Activated naive CD8-positive, alpha-beta T cell treated with anti-CD3 and anti-CD28 coated beads, Interleukin-2, amount 10 ng/mL, durations not matched to agents 7 days and 5 days (primary cell): Measurements from ENCODE around the gene PINLYP. TPM values are rescaled to one million over a fixed set of nuclear protein-coding genes. Genes with fewer than 3 reads are reported as not detected.

ENCODE experiments used
- ATAC-seq: fragments of 150-1000 bp; cut with Tn5 transposase; one replicate; pipeline ENCODE4 v1.10.0; 2021; ENCODE audit warnings: low read depth, moderate library complexity
- POLR2A ChIA-PET: fragments of 350-600 bp; sonication (Branson Sonifier 250); formaldehyde crosslinking; loops from one replicate; lab custom pipeline; 2021; ENCODE audit warnings: antibody characterized with exemption; lab: Charles Lee
- DNase-seq: peaks from one replicate; pipeline ENCODE4 v3.0.0; 2021
- H3K27ac Mint-ChIP-seq: one replicate; pipeline ENCODE4 v1.8.0; 2022; ENCODE audit warnings: mild to moderate bottlenecking, mixed read lengths
- H3K27me3 Mint-ChIP-seq: one replicate; pipeline ENCODE4 v1.8.0; 2022; ENCODE audit warnings: mild to moderate bottlenecking, moderate library complexity, mixed read lengths
- H3K36me3 Mint-ChIP-seq: one replicate; pipeline ENCODE4 v1.8.0; 2021; ENCODE audit warnings: mild to moderate bottlenecking, mixed read lengths
- H3K4me1 Mint-ChIP-seq: one replicate; pipeline ENCODE4 v1.8.0; 2021; ENCODE audit warnings: mixed read lengths
- H3K4me3 Mint-ChIP-seq: one replicate; pipeline ENCODE4 v1.8.0; 2022; ENCODE audit warnings: mild to moderate bottlenecking, moderate library complexity, mixed read lengths
- H3K9me3 Mint-ChIP-seq: one replicate; pipeline ENCODE4 v1.8.0; 2021; ENCODE audit warnings: mixed read lengths
- total RNA-seq, 2 experiments: library from RNA; stranded (reverse); gene quantifications; one replicate each; pipeline ENCODE4 v1.2.3, GENCODE V29; 2021

PINLYP gene
- total RNA-seq, 2 experiments from 2014 or later: 11.7 to 15.6 TPM

DNA sequence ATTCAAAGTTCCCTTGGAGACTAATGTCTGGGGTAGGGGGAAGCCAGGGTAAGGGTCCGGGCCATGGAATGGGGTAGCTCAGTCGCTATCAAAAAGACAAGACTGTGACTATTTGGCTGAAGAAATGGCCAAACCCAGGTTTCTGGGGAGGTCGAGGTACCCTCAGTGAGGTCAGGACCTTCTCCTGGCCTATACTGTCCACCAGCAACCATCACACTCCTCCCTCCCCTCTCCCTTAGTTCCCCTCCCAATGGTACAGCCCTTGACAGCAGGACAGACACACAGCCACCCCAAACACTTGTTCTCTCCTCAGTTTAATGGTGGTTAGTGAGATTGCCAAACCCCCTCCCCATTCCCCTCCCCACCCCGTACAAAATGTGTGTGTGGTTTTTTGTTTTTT, 46.5 kb downstream of the PINLYP start:
- ATAC-seq (no peak), DNase-seq (no peak)
- Mint-ChIP-seq H3K27ac (no peak overlapping the region), H3K9me3 (no peaks in the 10 kb centered on the region), H3K4me3 (no peak overlapping the region), H3K27me3 (peaks cover 8% of the 10 kb centered on the region), H3K4me1 (peaks cover 18% of the 10 kb centered on the region), H3K36me3 (peaks cover 2% of the 10 kb centered on the region)
- POLR2A ChIA-PET: no interaction called here

DNA sequence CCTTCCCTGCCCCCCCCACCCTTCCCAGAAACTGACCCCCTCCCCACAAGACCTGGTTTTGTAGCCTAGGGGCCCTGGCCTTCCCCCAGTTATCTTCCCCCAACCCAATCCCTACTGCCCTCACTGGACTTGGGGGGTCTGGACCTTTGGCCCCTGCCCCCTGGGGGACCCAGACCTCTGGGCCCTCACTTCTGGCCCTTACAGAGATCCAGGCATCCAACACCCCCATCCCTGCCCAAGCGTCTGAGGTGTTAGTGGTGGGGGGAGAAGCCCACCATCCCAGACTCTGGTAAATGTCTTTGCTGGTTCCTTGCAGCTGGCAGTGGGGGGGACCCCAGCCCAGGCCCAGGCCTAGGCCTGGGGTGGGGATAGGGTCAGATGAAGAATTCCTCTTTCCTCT, 47.4 kb downstream of the PINLYP start:
- POLR2A ChIA-PET: interaction anchor here (0.6 kb wide), 1 partner anchor 7 kb away, joined by 3 read pairs; no protein-coding TSS in a partner anchor
- DNase-seq (no peak), ATAC-seq (no peak)
- Mint-ChIP-seq H3K36me3 (peaks cover 2% of the 10 kb centered on the region), H3K4me1 (peaks cover 21% of the 10 kb centered on the region), H3K9me3 (no peaks in the 10 kb centered on the region), H3K4me3 (no peak overlapping the region), H3K27ac (no peak overlapping the region), H3K27me3 (peaks cover 10% of the 10 kb centered on the region)

- DNase-seq: no peak
- H3K27me3 Mint-ChIP-seq: peaks cover 10% of the 10 kb centered on the region
Observed at GRCh38 chr19:43623889-43624670, 48.5 kb downstream of the PINLYP start.

GRCh38 chr19:43624933-43625332, 49.3 kb downstream of the PINLYP start:
- H3K36me3 Mint-ChIP-seq: peaks cover 2% of the 10 kb centered on the region
- peaks cover 10% of the 10 kb centered on the region for H3K27me3 Mint-ChIP-seq
- POLR2A ChIA-PET: no interaction called here
- H3K27ac Mint-ChIP-seq: peak overlapping the region; percentile 51
- peaks cover 17% of the 10 kb centered on the region for H3K4me1 Mint-ChIP-seq
- H3K4me3 Mint-ChIP-seq: no peak overlapping the region
- ATAC-seq (peak; percentile 83), DNase-seq (peak; percentile 87)
- H3K9me3 Mint-ChIP-seq: no peaks in the 10 kb centered on the region

More at GRCh38 chr19:43623889-43624670, 48.5 kb downstream of the PINLYP start:
- Mint-ChIP-seq H3K4me1 (peaks cover 18% of the 10 kb centered on the region), H3K4me3 (no peak overlapping the region), H3K27ac (no peak overlapping the region), H3K36me3 (peaks cover 2% of the 10 kb centered on the region), H3K9me3 (no peaks in the 10 kb centered on the region)
- POLR2A ChIA-PET: interaction anchor here (0.6 kb wide), 1 partner anchor 8 kb away, joined by 3 read pairs; no protein-coding TSS in a partner anchor
- no peak for ATAC-seq

GRCh38 chr19:43625918-43626579, 50.4 kb downstream of the PINLYP start:
- POLR2A ChIA-PET: interaction anchor here (0.6 kb wide), 1 partner anchor 47 kb away, joined by 3 read pairs; no protein-coding TSS in a partner anchor
- H3K27ac Mint-ChIP-seq: no peak overlapping the region
- no peak overlapping the region for H3K4me3 Mint-ChIP-seq
- no peaks in the 10 kb centered on the region for H3K9me3 Mint-ChIP-seq
- peaks cover 12% of the 10 kb centered on the region for H3K4me1 Mint-ChIP-seq
- ATAC-seq (no peak), DNase-seq (no peak)
- H3K27me3 Mint-ChIP-seq: peaks cover 12% of the 10 kb centered on the region
- no peaks in the 10 kb centered on the region for H3K36me3 Mint-ChIP-seq

- Mint-ChIP-seq H3K27ac (no peak overlapping the region), H3K36me3 (no peaks in the 10 kb centered on the region), H3K27me3 (peaks cover 12% of the 10 kb centered on the region), H3K4me1 (peaks cover 10% of the 10 kb centered on the region), H3K9me3 (no peaks in the 10 kb centered on the region), H3K4me3 (no peak overlapping the region)
- DNase-seq (no peak), ATAC-seq (no peak)
- POLR2A ChIA-PET: interaction anchor here (0.6 kb wide), 1 partner anchor 46 kb away, joined by 3 read pairs; no protein-coding TSS in a partner anchor
Observed at GRCh38 chr19:43626838-43627237, 51.2 kb downstream of the PINLYP start.

- H3K9me3 Mint-ChIP-seq: no peaks in the 10 kb centered on the region
- no peaks in the 10 kb centered on the region for H3K36me3 Mint-ChIP-seq
- no peak for DNase-seq
- H3K4me1 Mint-ChIP-seq: peaks cover 10% of the 10 kb centered on the region
- no peak overlapping the region for H3K4me3 Mint-ChIP-seq
- POLR2A ChIA-PET: interaction anchor here (0.6 kb wide), 1 partner anchor 119 kb away, joined by 3 read pairs; no protein-coding TSS in a partner anchor
- ATAC-seq: no peak
- no peak overlapping the region for H3K27ac Mint-ChIP-seq
- H3K27me3 Mint-ChIP-seq: peaks cover 17% of the 10 kb centered on the region
Observed at GRCh38 chr19:43628646-43629326, 53.2 kb downstream of the PINLYP start.

- POLR2A ChIA-PET: no interaction called here
- DNase-seq (no peak), ATAC-seq (no peak)
- no peaks in the 10 kb centered on the region for H3K9me3 Mint-ChIP-seq
- H3K4me1 Mint-ChIP-seq: peaks cover 5% of the 10 kb centered on the region
- H3K27me3 Mint-ChIP-seq: peaks cover 15% of the 10 kb centered on the region
- H3K27ac Mint-ChIP-seq: no peak overlapping the region
- H3K4me3 Mint-ChIP-seq: no peak overlapping the region
- H3K36me3 Mint-ChIP-seq: no peaks in the 10 kb centered on the region
Observed at GRCh38 chr19:43631491-43631890, 55.9 kb downstream of the PINLYP start.

Other genes with a start within 250 kb of the PINLYP start
- not detected for gene CD177, start 222.1 kb upstream of the PINLYP start, total RNA-seq
- not detected for gene TEX101, start 160.9 kb upstream of the PINLYP start, total RNA-seq
- 1 to 10 TPM; 1.2 to 1.8 TPM for gene LYPD3, start 110.2 kb upstream of the PINLYP start, total RNA-seq
- 10 to 100 TPM; 19.8 to 22.1 TPM for gene PHLDB3, start 71.1 kb upstream of the PINLYP start, total RNA-seq
- gene ETHE1, start 48.6 kb upstream of the PINLYP start, total RNA-seq: 10 to 100 TPM; 57.1 to 61.1 TPM
- gene ZNF575, start 42.6 kb upstream of the PINLYP start, total RNA-seq: 1 to 10 TPM; 3.9 to 4.6 TPM
- 10 to 100 TPM; 40.0 to 43.2 TPM for gene XRCC1, start 274 bp upstream of the PINLYP start, total RNA-seq
- 10 to 100 TPM; 12.4 to 13.9 TPM for gene IRGQ, start 20.3 kb downstream of the PINLYP start, total RNA-seq
- 10 to 100 TPM; 15.3 to 17.8 TPM for gene ZNF576, start 20.8 kb downstream of the PINLYP start, total RNA-seq
- under 1 TPM; 0.68 to 0.72 TPM for gene SRRM5, start 36.3 kb downstream of the PINLYP start, total RNA-seq
- gene ZNF428, start 43.8 kb downstream of the PINLYP start, total RNA-seq: 10 to 100 TPM; 23.3 to 23.7 TPM
- gene CADM4, start 64.0 kb downstream of the PINLYP start, total RNA-seq: under 1 TPM; 0.36 to 0.43 TPM
- 10 to 100 TPM; 12.2 to 12.7 TPM for gene PLAUR, start 94.4 kb downstream of the PINLYP start, total RNA-seq
- not detected for gene IRGC, start 140.3 kb downstream of the PINLYP start, total RNA-seq
- 10 to 100 TPM; 48.9 to 49.9 TPM for gene SMG9, start 179.2 kb downstream of the PINLYP start, total RNA-seq
- gene KCNN4, start 205.2 kb downstream of the PINLYP start, total RNA-seq: 10 to 100 TPM; 38.3 to 45.4 TPM
- gene LYPD5, start 226.6 kb downstream of the PINLYP start, total RNA-seq: 1 to 10 TPM; 1.9 to 2.0 TPM